ENCODE measurements around the gene MYZAP. TPM values are rescaled to one million over a fixed set of nuclear protein-coding genes. Genes with fewer than 3 reads are reported as not detected.

MYZAP gene
- total RNA-seq, 2 experiments from 2014 or later: 0.18 TPM; not detected in 1

GRCh38 chr15:57625703-57626448, 34.2 kb downstream of the MYZAP start:
- Mint-ChIP-seq H3K36me3 (ENCODE audit: low read depth) (no peaks in the 10 kb centered on the region), H3K4me3 (no peak overlapping the region), H3K4me1 (no peaks in the 10 kb centered on the region), H3K9me3 (no peaks in the 10 kb centered on the region), H3K27me3 (peaks cover 7% of the 10 kb centered on the region), H3K27ac (no peak overlapping the region)
- DNase-seq: no peak
- ChIA-PET POLR2A (no interaction called here), CTCF (no interaction called here)

GRCh38 chr15:57626713-57627440, 35.2 kb downstream of the MYZAP start:
- DNase-seq: no peak
- POLR2A ChIA-PET: no interaction called here
- Mint-ChIP-seq H3K36me3 (ENCODE audit: low read depth) (no peaks in the 10 kb centered on the region), H3K4me1 (no peaks in the 10 kb centered on the region), H3K9me3 (no peaks in the 10 kb centered on the region), H3K27me3 (peaks cover 7% of the 10 kb centered on the region), H3K4me3 (no peak overlapping the region), H3K27ac (no peak overlapping the region)
- CTCF ChIA-PET: no interaction called here

- ChIA-PET CTCF (no interaction called here), POLR2A (interaction anchor here (1.1 kb wide), 1 partner anchor 25 kb away, joined by 3 read pairs; no protein-coding TSS in a partner anchor)
- no peak for DNase-seq
- Mint-ChIP-seq H3K9me3 (no peaks in the 10 kb centered on the region), H3K4me3 (no peak overlapping the region), H3K36me3 (ENCODE audit: low read depth) (no peaks in the 10 kb centered on the region), H3K27ac (no peak overlapping the region), H3K27me3 (no peaks in the 10 kb centered on the region), H3K4me1 (no peaks in the 10 kb centered on the region)
Measured at GRCh38 chr15:57631386-57632110, 39.8 kb downstream of the MYZAP start.

GRCh38 chr15:57634290-57634689, 42.6 kb downstream of the MYZAP start:
- POLR2A ChIA-PET: no interaction called here
- no peak for DNase-seq
- Mint-ChIP-seq H3K4me1 (no peaks in the 10 kb centered on the region), H3K9me3 (no peaks in the 10 kb centered on the region), H3K36me3 (ENCODE audit: low read depth) (no peaks in the 10 kb centered on the region), H3K27ac (no peak overlapping the region), H3K27me3 (peaks cover 5% of the 10 kb centered on the region), H3K4me3 (no peak overlapping the region)
- CTCF ChIA-PET: no interaction called here

GRCh38 chr15:57635300-57635909, 43.7 kb downstream of the MYZAP start:
- POLR2A ChIA-PET: no interaction called here

GRCh38 chr15:57637846-57638245, 46.1 kb downstream of the MYZAP start:
- Mint-ChIP-seq H3K4me1 (no peaks in the 10 kb centered on the region), H3K4me3 (no peak overlapping the region), H3K27ac (no peak overlapping the region), H3K27me3 (peaks cover 8% of the 10 kb centered on the region), H3K36me3 (ENCODE audit: low read depth) (no peaks in the 10 kb centered on the region), H3K9me3 (no peaks in the 10 kb centered on the region)
- no peak for DNase-seq
- ChIA-PET POLR2A (no interaction called here), CTCF (no interaction called here)

More at GRCh38 chr15:57635300-57635909, 43.7 kb downstream of the MYZAP start:
- H3K27ac Mint-ChIP-seq: no peak overlapping the region
- H3K36me3 Mint-ChIP-seq (ENCODE audit: low read depth): no peaks in the 10 kb centered on the region
- H3K4me3 Mint-ChIP-seq: no peak overlapping the region
- H3K9me3 Mint-ChIP-seq: no peaks in the 10 kb centered on the region
- DNase-seq: no peak
- peaks cover 8% of the 10 kb centered on the region for H3K27me3 Mint-ChIP-seq
- no peaks in the 10 kb centered on the region for H3K4me1 Mint-ChIP-seq
- CTCF ChIA-PET: no interaction called here

GRCh38 chr15:57639306-57639705, 47.6 kb downstream of the MYZAP start:
- Mint-ChIP-seq H3K4me3 (no peak overlapping the region), H3K4me1 (no peaks in the 10 kb centered on the region), H3K36me3 (ENCODE audit: low read depth) (no peaks in the 10 kb centered on the region), H3K9me3 (no peaks in the 10 kb centered on the region), H3K27ac (no peak overlapping the region), H3K27me3 (peaks cover 10% of the 10 kb centered on the region)
- ChIA-PET POLR2A (no interaction called here), CTCF (interaction anchor here (0.8 kb wide), 1 partner anchor 78 kb away, joined by 3 read pairs; no protein-coding TSS in a partner anchor)
- DNase-seq: no peak

- ChIA-PET CTCF (interaction anchor here (0.8 to 2.1 kb wide), 7 partner anchors 9 to 220 kb away, joined by 3 to 8 read pairs (median 4); partner anchors contain the start of gene POLR2M), POLR2A (interaction anchor here (0.7 kb wide), 1 partner anchor 66 kb away, joined by 3 read pairs; the partner anchor contains the start of gene POLR2M)
- Mint-ChIP-seq H3K9me3 (no peaks in the 10 kb centered on the region), H3K4me1 (no peaks in the 10 kb centered on the region), H3K27ac (no peak overlapping the region), H3K4me3 (no peak overlapping the region), H3K27me3 (peaks cover 12% of the 10 kb centered on the region), H3K36me3 (ENCODE audit: low read depth) (no peaks in the 10 kb centered on the region)
- no peak for DNase-seq
Measured at GRCh38 chr15:57640930-57641682, 49.4 kb downstream of the MYZAP start.

GRCh38 chr15:57643826-57644225, 52.1 kb downstream of the MYZAP start:
- no peak overlapping the region for H3K4me3 Mint-ChIP-seq
- no peak overlapping the region for H3K27ac Mint-ChIP-seq
- no peaks in the 10 kb centered on the region for H3K4me1 Mint-ChIP-seq
- no peak for DNase-seq
- CTCF ChIA-PET: interaction anchor here (1.0 kb wide), 1 partner anchor 217 kb away, joined by 3 read pairs; no protein-coding TSS in a partner anchor
- H3K36me3 Mint-ChIP-seq (ENCODE audit: low read depth): no peaks in the 10 kb centered on the region
- no peaks in the 10 kb centered on the region for H3K9me3 Mint-ChIP-seq
- H3K27me3 Mint-ChIP-seq: peaks cover 11% of the 10 kb centered on the region
- POLR2A ChIA-PET: no interaction called here

GRCh38 chr15:57646087-57646486, 54.4 kb downstream of the MYZAP start:
- Mint-ChIP-seq H3K9me3 (no peaks in the 10 kb centered on the region), H3K27me3 (peaks cover 12% of the 10 kb centered on the region), H3K4me1 (peaks cover 7% of the 10 kb centered on the region), H3K4me3 (no peak overlapping the region), H3K36me3 (ENCODE audit: low read depth) (no peaks in the 10 kb centered on the region), H3K27ac (no peak overlapping the region)
- POLR2A ChIA-PET: no interaction called here
- no peak for DNase-seq
- CTCF ChIA-PET: no interaction called here

- no peak for DNase-seq
- Mint-ChIP-seq H3K27me3 (peaks cover 12% of the 10 kb centered on the region), H3K27ac (no peak overlapping the region), H3K4me1 (peaks cover 16% of the 10 kb centered on the region), H3K36me3 (ENCODE audit: low read depth) (no peaks in the 10 kb centered on the region), H3K9me3 (no peaks in the 10 kb centered on the region), H3K4me3 (no peak overlapping the region)
- POLR2A ChIA-PET: no interaction called here
- CTCF ChIA-PET: interaction anchor here (0.7 kb wide), 1 partner anchor 87 kb away, joined by 3 read pairs; no protein-coding TSS in a partner anchor
Measured at GRCh38 chr15:57647071-57647790, 55.5 kb downstream of the MYZAP start.

GRCh38 chr15:57647791-57648130, 56.1 kb downstream of the MYZAP start:
- CTCF ChIA-PET: no interaction called here
- POLR2A ChIA-PET: no interaction called here
- Mint-ChIP-seq H3K4me3 (no peak overlapping the region), H3K36me3 (ENCODE audit: low read depth) (no peaks in the 10 kb centered on the region), H3K27ac (no peak overlapping the region), H3K27me3 (peaks cover 12% of the 10 kb centered on the region), H3K9me3 (no peaks in the 10 kb centered on the region), H3K4me1 (peaks cover 18% of the 10 kb centered on the region)
- no peak for DNase-seq

Measured in activated CD4-positive, alpha-beta memory T cell treated with anti-CD3 and anti-CD28 coated beads, Interleukin-2, amount 10 ng/mL, durations not matched to agents 7 days and 5 days (primary cell).